Heart right ventricle (tissue), 16 donors: ENCODE results near the gene PARD3. TPM values are rescaled to one million over a fixed set of nuclear protein-coding genes. Genes with fewer than 3 reads are reported as not detected.

Experiments
- ATAC-seq, 8 donors: fragments of 200-7000 bp; cut with Tn5 transposase; one replicate each; pipeline ENCODE4 v1.9.1; 2020; ENCODE audit warnings: mild to moderate bottlenecking in 8 of 8, moderate library complexity in 8 of 8, moderate number of reproducible peaks in 1 of 8
- DNase-seq, 2 donors: peaks; one replicate each; pipeline ENCODE4 v3.0.0-alpha.2; 2020
- H3K27ac ChIP-seq, 10 donors: fragments of 200-600 bp; sonication (generic) in 2 of 10; one replicate each; pipeline versions ENCODE4 v1.5.0 to v1.8.0; 2020 to 2022; ENCODE audit warnings: mild to moderate bottlenecking in 3 of 10
- H3K27me3 ChIP-seq, 7 donors: fragments of 200-600 bp; one replicate each; pipeline ENCODE4 v1.8.0; 2021 to 2022; ENCODE audit warnings: mild to moderate bottlenecking in 2 of 7
- H3K36me3 ChIP-seq, 9 donors: fragments of 200-600 bp; sonication (generic) in 1 of 9; one replicate each; pipeline versions ENCODE4 v1.5.0 to v1.8.0; 2020 to 2022; ENCODE audit warnings: mild to moderate bottlenecking in 2 of 9
- H3K4me1 ChIP-seq, 9 donors: fragments of 200-600 bp; sonication (generic) in 1 of 9; one replicate each; pipeline versions ENCODE4 v1.5.0 to v1.8.0; 2020 to 2022; ENCODE audit warnings: mild to moderate bottlenecking in 4 of 9
- H3K4me3 ChIP-seq, 10 donors: fragments of 200-600 bp; sonication (generic) in 2 of 10; one replicate each; pipeline versions ENCODE4 v1.5.0 to v1.8.0; 2020 to 2022; ENCODE audit warnings: mild to moderate bottlenecking in 7 of 10, moderate library complexity in 2 of 10
- H3K9me3 ChIP-seq, 11 donors: fragments of 200-600 bp in 10 of 11; sonication (generic) in 2 of 11; one replicate each; pipeline versions ENCODE4 v1.5.0 to v1.8.0; 2013 to 2022; ENCODE audit warnings: mild to moderate bottlenecking in 2 of 11, control low read depth in 1 of 11, moderate library complexity in 1 of 11
- WGBS, 2 donors: extraction: QIAGEN DNeasy Blood & Tissue Kit; methylation state at CpG; one replicate each; pipeline ENCODE4 v1.1.7; 2013; ENCODE audit warnings: inconsistent platforms in 1 of 2; 5-methylcytosine and 5-hydroxymethylcytosine counted together
- intact Hi-C, 10 donors: fragments of 100-400 bp; cut with DNase I; formaldehyde crosslinking; loops; one replicate each; pipeline versions ENCODE4 v1.11.1 to v1.14.2; 2022
- polyA plus RNA-seq, 2 donors: library from polyadenylated mRNA; stranded (reverse); fragments of 200-250 nt; gene quantifications; one replicate each; pipeline ENCODE4 v1.2.3, GENCODE V29; 2013
- total RNA-seq, 10 donors: library from RNA; stranded (reverse); fragmentation: NEBNext Ultra II Directional in 3 of 10; extraction: Animal tissue kit (Norgen Biotek cat#: 25700) in 3 of 10; gene quantifications; one replicate each; pipeline versions ENCODE4 v1.2.1 to v1.2.4, GENCODE V29; 2021 to 2023
- TF ChIP-seq, protein P1 (sequence below), 9 donors: fragments of 200-600 bp; sonication (generic) in 2 of 9; IDR thresholded peaks; one replicate each; pipeline versions ENCODE4 v1.5.0 to v1.8.0; 2021 to 2022; ENCODE audit warnings: antibody characterized with exemption in 9 of 9, mild to moderate bottlenecking in 5 of 9, moderate library complexity in 1 of 9
- donor health status: Arrhythmogenic right ventricular cardiomyopathy.
- donor health status: ischemic (EF 13 %, LVEDD 7.1; RV severe dilation, severe dysfunction).
- donor health status: healthy with polysubstance abuse.
- donor health status: DM: no; HTN: yes; CAD: no.
- donor health status: DM: no; HTN: no; CAD: no.
- donor health status: ischemic (EF 25% LVEDD 6.9; RV normal size, moderate dysfunction).
- donor health status: ischemic (EF 25% LVEDD 5.7; RV mildly dilated, moderate dysfunction).
- donor health status: healthy.
- donor health status: DM: yes; HTN: yes; CAD: no.
- donor health status: Ischemic cardiomyopathy.
- donor health status: ischemic (EF 35%, LVEDD 5.7; RV mildly dilated, moderate dysfunction).
- donor health status: nonischemic (EF 11% LVEDD 7.7; RV severe dilation, severe dysfunction).
- donor health status: DM: yes; HTN: yes; CAD: no.
- donor health status: PGD.
- donor health status: ischemic (EF 29% LVEDD 5.4; RV normal size, mild dysfunction).
- donor health status: nonischemic (EF 23%, LVEDD 6.1; RV moderate dilation, normal function).

PARD3 gene
- total and polyA plus RNA-seq, 12 donors, result 19.7 to 41.8 (median 34.2) TPM

- ATAC-seq, result no peak
Measured at GRCh38 chr10:34223658-34224057, 591.4 kb downstream of the PARD3 start.

GRCh38 chr10:34222359-34222758 lies 592.7 kb downstream of the PARD3 start:
- Histone ChIP-seq H3K4me1 (no peaks in the 10 kb centered on the region), H3K36me3 (peaks cover 0 to 3% (median 0%) of the 10 kb centered on the region in 9 donors), H3K4me3 (no peak overlapping the region), H3K9me3 (peaks cover 0 to 10% (median 0%) of the 10 kb centered on the region in 11 donors), H3K27ac (no peak overlapping the region), H3K27me3 (no peaks in the 10 kb centered on the region)
- WGBS, 2 donors, result 95% methylated on average over 4 of the region's 4 CpGs
- ATAC-seq (no peak), DNase-seq (no peak)
- intact Hi-C loops, result no loop called here
- TF ChIP-seq, protein P1, sequence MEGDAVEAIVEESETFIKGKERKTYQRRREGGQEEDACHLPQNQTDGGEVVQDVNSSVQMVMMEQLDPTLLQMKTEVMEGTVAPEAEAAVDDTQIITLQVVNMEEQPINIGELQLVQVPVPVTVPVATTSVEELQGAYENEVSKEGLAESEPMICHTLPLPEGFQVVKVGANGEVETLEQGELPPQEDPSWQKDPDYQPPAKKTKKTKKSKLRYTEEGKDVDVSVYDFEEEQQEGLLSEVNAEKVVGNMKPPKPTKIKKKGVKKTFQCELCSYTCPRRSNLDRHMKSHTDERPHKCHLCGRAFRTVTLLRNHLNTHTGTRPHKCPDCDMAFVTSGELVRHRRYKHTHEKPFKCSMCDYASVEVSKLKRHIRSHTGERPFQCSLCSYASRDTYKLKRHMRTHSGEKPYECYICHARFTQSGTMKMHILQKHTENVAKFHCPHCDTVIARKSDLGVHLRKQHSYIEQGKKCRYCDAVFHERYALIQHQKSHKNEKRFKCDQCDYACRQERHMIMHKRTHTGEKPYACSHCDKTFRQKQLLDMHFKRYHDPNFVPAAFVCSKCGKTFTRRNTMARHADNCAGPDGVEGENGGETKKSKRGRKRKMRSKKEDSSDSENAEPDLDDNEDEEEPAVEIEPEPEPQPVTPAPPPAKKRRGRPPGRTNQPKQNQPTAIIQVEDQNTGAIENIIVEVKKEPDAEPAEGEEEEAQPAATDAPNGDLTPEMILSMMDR (IDR thresholded peaks at IDR 0.05), result no peak

More at GRCh38 chr10:34223658-34224057, 591.4 kb downstream of the PARD3 start:
- 83 to 89% methylated on average over 1 of the region's 1 CpG for WGBS, 2 donors
- Histone ChIP-seq H3K4me1 (no peaks in the 10 kb centered on the region), H3K36me3 (peaks cover 0 to 3% (median 0%) of the 10 kb centered on the region in 9 donors), H3K27me3 (no peaks in the 10 kb centered on the region), H3K27ac (no peak overlapping the region), H3K4me3 (no peak overlapping the region), H3K9me3 (peaks cover 0 to 12% (median 0%) of the 10 kb centered on the region in 11 donors)
- DNase-seq, result no peak
- intact Hi-C loops, result no loop called here
- TF ChIP-seq, protein P1 (IDR thresholded peaks at IDR 0.05), result no peak

DNA sequence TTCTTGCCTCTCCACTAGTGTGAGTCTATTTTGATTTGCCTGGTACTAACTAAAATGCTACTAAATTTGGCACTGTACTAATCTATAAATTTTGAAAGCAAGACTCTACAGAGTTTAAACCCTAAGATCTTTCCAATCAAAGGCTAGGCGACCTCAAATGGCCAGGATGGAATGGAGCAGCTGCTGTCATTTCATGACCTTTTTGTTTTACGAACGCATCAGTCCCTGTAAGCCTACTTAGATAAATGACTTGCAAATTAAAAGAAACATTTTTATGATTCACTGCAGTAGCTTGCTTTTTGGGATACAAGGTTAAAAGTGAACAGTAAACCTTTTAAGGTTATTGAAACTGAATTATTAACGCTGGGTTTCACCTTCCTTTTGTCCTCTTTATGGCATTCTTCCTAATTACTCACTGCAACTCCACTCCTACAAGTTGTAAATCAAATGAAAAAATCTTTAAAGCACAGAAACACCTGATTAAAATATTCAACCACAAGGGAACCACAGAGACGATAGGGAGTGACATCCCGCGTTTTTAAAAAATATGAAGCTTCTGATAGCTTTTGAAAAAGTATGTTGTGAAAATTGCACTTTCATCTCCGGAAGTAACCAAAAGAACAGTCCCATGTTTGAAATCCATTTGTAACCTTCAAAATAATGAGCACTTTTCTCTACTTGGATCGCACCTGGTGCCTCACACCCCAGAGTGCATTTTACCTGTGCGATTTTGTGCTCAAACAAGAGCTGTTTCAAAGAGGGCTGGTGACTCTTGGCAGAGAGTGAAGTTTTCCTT lies 595.1 kb downstream of the PARD3 start:
- ATAC-seq (no peak), DNase-seq (no peak)
- WGBS, 2 donors, result 85 to 90% methylated on average over 10 of the region's 10 CpGs
- no peaks in the 10 kb centered on the region for H3K9me3 ChIP-seq
- TF ChIP-seq, protein P1 (IDR thresholded peaks at IDR 0.05), result no peak
- H3K4me3 ChIP-seq, result no peak overlapping the region
- no peaks in the 10 kb centered on the region for H3K27me3 ChIP-seq
- no peaks in the 10 kb centered on the region for H3K4me1 ChIP-seq
- H3K36me3 ChIP-seq, result peaks cover 0 to 3% (median 0%) of the 10 kb centered on the region in 9 donors
- no peak overlapping the region for H3K27ac ChIP-seq
- intact Hi-C loops, result no loop called here

GRCh38 chr10:34217524-34217923 lies 597.6 kb downstream of the PARD3 start:
- H3K9me3 ChIP-seq, result no peaks in the 10 kb centered on the region
- DNase-seq, result no peak
- H3K27me3 ChIP-seq, result no peaks in the 10 kb centered on the region
- H3K4me1 ChIP-seq, result no peaks in the 10 kb centered on the region
- no peaks in the 10 kb centered on the region for H3K36me3 ChIP-seq
- 86 to 90% methylated on average over 7 of the region's 7 CpGs for WGBS, 2 donors
- TF ChIP-seq, protein P1 (IDR thresholded peaks at IDR 0.05), result no peak
- H3K4me3 ChIP-seq, result no peak overlapping the region
- intact Hi-C loops, result no loop called here
- ATAC-seq, result no peak
- no peak overlapping the region for H3K27ac ChIP-seq
